Activated naive CD8-positive, alpha-beta T cell treated with anti-CD3 and anti-CD28 coated beads, Interleukin-2, amount 50 U/mL, for 24 hours (primary cell): ENCODE data around the gene TARM1.

Experiments used
- ATAC-seq: fragments of 150-1000 bp; cut with Tn5 transposase; one replicate; pipeline ENCODE4 v1.10.0; 2021
- DNase-seq: peaks from one replicate; pipeline ENCODE4 v3.0.0; 2021
- H3K27ac Mint-ChIP-seq: one replicate; pipeline ENCODE4 v1.8.0; 2021; ENCODE audit warnings: mild to moderate bottlenecking, mixed read lengths
- H3K27me3 Mint-ChIP-seq: one replicate; pipeline ENCODE4 v1.8.0; 2021; ENCODE audit warnings: mixed read lengths
- H3K36me3 Mint-ChIP-seq: one replicate; pipeline ENCODE4 v1.8.0; 2021; ENCODE audit warnings: low read depth, mixed read lengths
- H3K4me1 Mint-ChIP-seq: one replicate; pipeline ENCODE4 v1.8.0; 2021; ENCODE audit warnings: mixed read lengths
- H3K4me3 Mint-ChIP-seq: one replicate; pipeline ENCODE4 v1.8.0; 2021; ENCODE audit warnings: mild to moderate bottlenecking, moderate library complexity, mixed read lengths
- H3K9me3 Mint-ChIP-seq: one replicate; pipeline ENCODE4 v1.8.0; 2021; ENCODE audit warnings: mixed read lengths

The TARM1 gene

GRCh38 chr19:54029930-54030490 is 51.2 kb downstream of the TARM1 start:
- no peak overlapping the region for H3K4me3 Mint-ChIP-seq
- DNase-seq, result peak; percentile 65
- H3K36me3 Mint-ChIP-seq, result no peaks in the 10 kb centered on the region
- ATAC-seq, result no peak
- H3K4me1 Mint-ChIP-seq, result peaks cover 2% of the 10 kb centered on the region
- peaks cover 30% of the 10 kb centered on the region for H3K27me3 Mint-ChIP-seq
- no peak overlapping the region for H3K27ac Mint-ChIP-seq
- no peaks in the 10 kb centered on the region for H3K9me3 Mint-ChIP-seq

DNA sequence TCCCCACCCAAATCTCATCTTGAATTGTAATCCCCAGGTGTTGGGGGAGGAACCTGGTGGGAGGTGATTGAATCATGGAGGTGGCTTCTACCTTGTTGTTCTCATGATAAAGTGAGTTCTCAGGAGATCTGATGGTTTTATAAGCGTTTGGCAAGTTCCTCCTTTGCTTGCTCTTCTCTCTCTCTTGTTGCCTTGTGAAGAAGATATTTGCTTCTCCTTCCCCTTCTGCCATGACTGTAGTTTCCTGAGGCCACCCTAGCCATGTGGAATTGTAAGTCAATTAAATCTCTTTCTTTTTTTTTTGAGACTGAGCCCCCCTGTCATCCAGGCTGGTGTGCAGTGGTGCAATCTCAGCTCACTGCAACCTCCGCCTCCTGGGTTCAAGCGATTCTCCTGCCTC is 51.9 kb downstream of the TARM1 start:
- no peak overlapping the region for H3K27ac Mint-ChIP-seq
- peaks cover 2% of the 10 kb centered on the region for H3K4me1 Mint-ChIP-seq
- peaks cover 32% of the 10 kb centered on the region for H3K27me3 Mint-ChIP-seq
- no peak for DNase-seq
- H3K36me3 Mint-ChIP-seq, result no peaks in the 10 kb centered on the region
- ATAC-seq, result no peak
- H3K4me3 Mint-ChIP-seq, result no peak overlapping the region
- no peaks in the 10 kb centered on the region for H3K9me3 Mint-ChIP-seq

GRCh38 chr19:54026656-54027055 is 54.5 kb downstream of the TARM1 start:
- Mint-ChIP-seq H3K4me3 (no peak overlapping the region), H3K27ac (no peak overlapping the region), H3K9me3 (no peaks in the 10 kb centered on the region), H3K27me3 (peaks cover 42% of the 10 kb centered on the region), H3K4me1 (peaks cover 5% of the 10 kb centered on the region), H3K36me3 (no peaks in the 10 kb centered on the region)
- DNase-seq, result no peak
- no peak for ATAC-seq

DNA sequence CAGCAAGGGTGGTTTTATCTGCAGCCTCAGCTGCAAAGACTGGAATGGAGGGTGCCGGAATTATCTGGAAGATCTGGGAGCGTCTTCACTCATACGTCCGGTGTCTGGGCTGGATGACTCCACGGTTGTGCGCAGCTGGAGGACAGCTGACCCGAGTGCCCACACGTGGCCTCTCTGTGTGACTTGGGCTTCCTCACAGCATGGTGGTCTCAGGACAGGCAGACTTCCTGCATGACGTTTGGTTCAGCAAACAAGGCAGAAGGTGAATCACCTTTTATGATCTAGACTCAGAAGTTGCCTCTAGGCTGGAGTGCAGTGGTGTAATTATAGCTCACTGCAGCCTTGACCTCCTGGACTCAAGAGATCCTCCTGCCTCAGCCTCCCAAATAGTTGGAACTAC is 56.5 kb downstream of the TARM1 start:
- H3K27me3 Mint-ChIP-seq, result peaks cover 28% of the 10 kb centered on the region
- ATAC-seq (no peak), DNase-seq (no peak)
- H3K36me3 Mint-ChIP-seq, result no peaks in the 10 kb centered on the region
- peaks cover 16% of the 10 kb centered on the region for H3K4me1 Mint-ChIP-seq
- no peaks in the 10 kb centered on the region for H3K9me3 Mint-ChIP-seq
- no peak overlapping the region for H3K4me3 Mint-ChIP-seq
- H3K27ac Mint-ChIP-seq, result no peak overlapping the region

DNA sequence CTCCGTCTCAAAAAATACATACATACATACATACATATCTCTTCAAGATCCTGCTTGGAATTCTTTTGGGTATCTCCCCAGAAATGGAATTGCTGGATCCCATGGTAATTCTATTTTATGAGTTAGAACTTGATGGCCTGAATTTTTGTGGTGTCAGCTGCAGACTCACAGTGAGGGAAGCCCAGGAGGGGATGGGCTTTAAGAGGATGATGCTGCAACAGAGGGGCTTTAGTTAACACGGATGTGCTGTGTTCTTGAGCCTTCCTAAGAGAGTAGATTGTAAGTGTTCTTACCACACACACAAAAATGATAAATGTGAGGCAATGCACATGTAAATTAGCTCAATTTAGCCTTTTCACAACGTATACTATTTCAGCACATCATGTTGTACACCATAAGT is 58.0 kb downstream of the TARM1 start:
- peaks cover 16% of the 10 kb centered on the region for H3K4me1 Mint-ChIP-seq
- H3K27ac Mint-ChIP-seq, result no peak overlapping the region
- H3K27me3 Mint-ChIP-seq, result peaks cover 26% of the 10 kb centered on the region
- ATAC-seq (no peak), DNase-seq (no peak)
- no peaks in the 10 kb centered on the region for H3K9me3 Mint-ChIP-seq
- H3K36me3 Mint-ChIP-seq, result no peaks in the 10 kb centered on the region
- no peak overlapping the region for H3K4me3 Mint-ChIP-seq

GRCh38 chr19:54021932-54022331 is 59.2 kb downstream of the TARM1 start:
- ATAC-seq, result no peak
- Mint-ChIP-seq H3K27me3 (peaks cover 33% of the 10 kb centered on the region), H3K27ac (no peak overlapping the region), H3K36me3 (no peaks in the 10 kb centered on the region), H3K9me3 (no peaks in the 10 kb centered on the region), H3K4me3 (no peak overlapping the region), H3K4me1 (peaks cover 16% of the 10 kb centered on the region)
- no peak for DNase-seq

DNA sequence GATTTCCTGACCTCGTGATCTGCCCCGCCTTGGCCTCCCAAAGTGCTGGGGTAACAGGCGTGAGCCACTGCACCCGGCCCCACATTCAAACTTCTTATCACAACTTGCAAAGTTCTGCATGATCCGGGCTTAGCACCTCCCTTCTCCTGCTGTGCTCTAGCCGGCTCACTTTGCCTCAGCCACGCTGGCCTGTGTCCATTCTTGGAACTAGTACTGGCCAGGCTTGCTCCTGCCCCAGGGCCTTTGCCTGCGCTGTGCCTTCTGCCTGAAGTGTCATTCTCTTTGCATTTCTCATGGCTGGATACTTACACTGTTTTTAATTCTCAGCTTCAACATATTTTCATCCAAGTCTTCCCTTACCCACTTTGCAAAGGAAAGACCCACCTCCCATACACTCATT is 59.8 kb downstream of the TARM1 start:
- Mint-ChIP-seq H3K36me3 (no peaks in the 10 kb centered on the region), H3K4me3 (no peak overlapping the region), H3K27ac (no peak overlapping the region), H3K4me1 (peaks cover 16% of the 10 kb centered on the region), H3K27me3 (peaks cover 36% of the 10 kb centered on the region), H3K9me3 (no peaks in the 10 kb centered on the region)
- DNase-seq (no peak), ATAC-seq (no peak)
